ENCODE measurements around the gene CNKSR2.

- TF ChIP-seq, protein P1, sequence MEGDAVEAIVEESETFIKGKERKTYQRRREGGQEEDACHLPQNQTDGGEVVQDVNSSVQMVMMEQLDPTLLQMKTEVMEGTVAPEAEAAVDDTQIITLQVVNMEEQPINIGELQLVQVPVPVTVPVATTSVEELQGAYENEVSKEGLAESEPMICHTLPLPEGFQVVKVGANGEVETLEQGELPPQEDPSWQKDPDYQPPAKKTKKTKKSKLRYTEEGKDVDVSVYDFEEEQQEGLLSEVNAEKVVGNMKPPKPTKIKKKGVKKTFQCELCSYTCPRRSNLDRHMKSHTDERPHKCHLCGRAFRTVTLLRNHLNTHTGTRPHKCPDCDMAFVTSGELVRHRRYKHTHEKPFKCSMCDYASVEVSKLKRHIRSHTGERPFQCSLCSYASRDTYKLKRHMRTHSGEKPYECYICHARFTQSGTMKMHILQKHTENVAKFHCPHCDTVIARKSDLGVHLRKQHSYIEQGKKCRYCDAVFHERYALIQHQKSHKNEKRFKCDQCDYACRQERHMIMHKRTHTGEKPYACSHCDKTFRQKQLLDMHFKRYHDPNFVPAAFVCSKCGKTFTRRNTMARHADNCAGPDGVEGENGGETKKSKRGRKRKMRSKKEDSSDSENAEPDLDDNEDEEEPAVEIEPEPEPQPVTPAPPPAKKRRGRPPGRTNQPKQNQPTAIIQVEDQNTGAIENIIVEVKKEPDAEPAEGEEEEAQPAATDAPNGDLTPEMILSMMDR (IDR thresholded peaks at IDR 0.05) = no peak
- TF ChIP-seq POLR2AphosphoS5 (IDR thresholded peaks at IDR 0.05) (no peak), EP300 (IDR thresholded peaks at IDR 0.05) (no peak), POLR2A (IDR thresholded peaks at IDR 0.05) (no peak)
These were observed 249.7 kb downstream of the CNKSR2 start for GRCh38 chrX:21623778-21624501.
